Measurements from ENCODE around the gene TMC4. TPM values are rescaled to one million over a fixed set of nuclear protein-coding genes. Genes with fewer than 3 reads are reported as not detected.
A peak's percentile ranks its signal among the peaks of the same experiment; 100 is the strongest.

The TMC4 gene
- polyA plus RNA-seq, 1 donor from 2014 or later: 0.15 TPM

DNA sequence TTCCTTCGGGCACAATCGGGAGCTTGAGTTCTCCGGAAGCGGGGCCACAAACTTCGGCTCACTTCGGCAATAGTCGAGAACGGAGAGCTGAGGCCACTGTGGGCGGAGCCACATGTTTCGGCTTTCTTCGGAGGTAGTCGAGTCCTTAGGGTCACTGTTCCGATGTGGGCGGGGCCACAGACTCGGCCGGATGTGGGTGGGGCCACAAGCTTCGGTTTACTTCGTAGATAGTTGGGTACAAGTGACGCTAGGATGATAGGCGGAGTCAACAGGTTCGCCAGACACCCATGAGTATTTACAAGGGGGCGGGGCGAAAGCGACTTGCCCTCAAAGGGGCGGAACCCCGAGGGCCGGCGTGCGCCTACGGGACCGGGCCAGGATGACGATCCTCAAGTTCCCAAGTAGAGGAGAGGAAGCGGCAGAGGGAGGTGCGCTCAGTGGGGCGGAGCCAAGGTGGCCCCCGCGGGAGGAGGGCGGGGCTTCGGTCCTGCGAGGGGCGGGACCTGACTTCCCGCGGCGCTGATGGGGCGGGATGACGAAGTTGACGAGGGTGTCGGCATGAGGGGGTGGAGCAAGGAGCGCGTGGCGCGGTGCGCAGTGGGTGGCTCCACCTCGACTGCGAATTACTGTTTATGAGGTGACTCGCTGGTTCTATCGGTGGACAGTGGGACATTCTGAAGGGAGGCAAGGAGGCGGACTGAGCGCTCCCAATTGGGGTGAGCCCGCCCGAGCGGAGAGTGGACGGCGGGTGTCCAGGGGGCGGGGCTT is 17.0 kb upstream of the TMC4 start:
- no peaks in the 10 kb centered on the region for H3K9me3 ChIP-seq (ENCODE audit: low read length)
- TF ChIP-seq TAF1 (IDR thresholded peaks at IDR 0.05; ENCODE audit: low read depth): no peak
- TF ChIP-seq EP300 (conservative IDR thresholded peaks at IDR 0.05; ENCODE audit: poor library complexity, severe bottlenecking): peak; percentile 82
- TF ChIP-seq EZH2 (IDR thresholded peaks at IDR 0.05; ENCODE audit: borderline replicate concordance, insufficient read depth, low read length, poor library complexity, severe bottlenecking): no peak
- TF ChIP-seq, protein P1, sequence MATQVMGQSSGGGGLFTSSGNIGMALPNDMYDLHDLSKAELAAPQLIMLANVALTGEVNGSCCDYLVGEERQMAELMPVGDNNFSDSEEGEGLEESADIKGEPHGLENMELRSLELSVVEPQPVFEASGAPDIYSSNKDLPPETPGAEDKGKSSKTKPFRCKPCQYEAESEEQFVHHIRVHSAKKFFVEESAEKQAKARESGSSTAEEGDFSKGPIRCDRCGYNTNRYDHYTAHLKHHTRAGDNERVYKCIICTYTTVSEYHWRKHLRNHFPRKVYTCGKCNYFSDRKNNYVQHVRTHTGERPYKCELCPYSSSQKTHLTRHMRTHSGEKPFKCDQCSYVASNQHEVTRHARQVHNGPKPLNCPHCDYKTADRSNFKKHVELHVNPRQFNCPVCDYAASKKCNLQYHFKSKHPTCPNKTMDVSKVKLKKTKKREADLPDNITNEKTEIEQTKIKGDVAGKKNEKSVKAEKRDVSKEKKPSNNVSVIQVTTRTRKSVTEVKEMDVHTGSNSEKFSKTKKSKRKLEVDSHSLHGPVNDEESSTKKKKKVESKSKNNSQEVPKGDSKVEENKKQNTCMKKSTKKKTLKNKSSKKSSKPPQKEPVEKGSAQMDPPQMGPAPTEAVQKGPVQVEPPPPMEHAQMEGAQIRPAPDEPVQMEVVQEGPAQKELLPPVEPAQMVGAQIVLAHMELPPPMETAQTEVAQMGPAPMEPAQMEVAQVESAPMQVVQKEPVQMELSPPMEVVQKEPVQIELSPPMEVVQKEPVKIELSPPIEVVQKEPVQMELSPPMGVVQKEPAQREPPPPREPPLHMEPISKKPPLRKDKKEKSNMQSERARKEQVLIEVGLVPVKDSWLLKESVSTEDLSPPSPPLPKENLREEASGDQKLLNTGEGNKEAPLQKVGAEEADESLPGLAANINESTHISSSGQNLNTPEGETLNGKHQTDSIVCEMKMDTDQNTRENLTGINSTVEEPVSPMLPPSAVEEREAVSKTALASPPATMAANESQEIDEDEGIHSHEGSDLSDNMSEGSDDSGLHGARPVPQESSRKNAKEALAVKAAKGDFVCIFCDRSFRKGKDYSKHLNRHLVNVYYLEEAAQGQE (IDR thresholded peaks at IDR 0.05; ENCODE audit: borderline replicate concordance): no peak
- no peak for TF ChIP-seq RAD21 (conservative IDR thresholded peaks at IDR 0.05)
- peak; percentile 79 for TF ChIP-seq MXI1 (conservative IDR thresholded peaks at IDR 0.05; ENCODE audit: poor library complexity, severe bottlenecking)
- TF ChIP-seq POLR2AphosphoS5 (IDR thresholded peaks at IDR 0.05): peak; percentile 80
- TF ChIP-seq, protein P2, sequence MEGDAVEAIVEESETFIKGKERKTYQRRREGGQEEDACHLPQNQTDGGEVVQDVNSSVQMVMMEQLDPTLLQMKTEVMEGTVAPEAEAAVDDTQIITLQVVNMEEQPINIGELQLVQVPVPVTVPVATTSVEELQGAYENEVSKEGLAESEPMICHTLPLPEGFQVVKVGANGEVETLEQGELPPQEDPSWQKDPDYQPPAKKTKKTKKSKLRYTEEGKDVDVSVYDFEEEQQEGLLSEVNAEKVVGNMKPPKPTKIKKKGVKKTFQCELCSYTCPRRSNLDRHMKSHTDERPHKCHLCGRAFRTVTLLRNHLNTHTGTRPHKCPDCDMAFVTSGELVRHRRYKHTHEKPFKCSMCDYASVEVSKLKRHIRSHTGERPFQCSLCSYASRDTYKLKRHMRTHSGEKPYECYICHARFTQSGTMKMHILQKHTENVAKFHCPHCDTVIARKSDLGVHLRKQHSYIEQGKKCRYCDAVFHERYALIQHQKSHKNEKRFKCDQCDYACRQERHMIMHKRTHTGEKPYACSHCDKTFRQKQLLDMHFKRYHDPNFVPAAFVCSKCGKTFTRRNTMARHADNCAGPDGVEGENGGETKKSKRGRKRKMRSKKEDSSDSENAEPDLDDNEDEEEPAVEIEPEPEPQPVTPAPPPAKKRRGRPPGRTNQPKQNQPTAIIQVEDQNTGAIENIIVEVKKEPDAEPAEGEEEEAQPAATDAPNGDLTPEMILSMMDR (IDR thresholded peaks at IDR 0.05; ENCODE audit: poor library complexity, severe bottlenecking): peak; percentile 13
- H3K9ac ChIP-seq (ENCODE audit: low read length): peak overlapping the region; percentile 92
- H3K36me3 ChIP-seq (ENCODE audit: insufficient read depth, low read length): no peaks in the 10 kb centered on the region
- peak overlapping the region; percentile 95 for H2AFZ ChIP-seq (ENCODE audit: low read depth, low read length)
- no peaks in the 10 kb centered on the region for H3K9me2 ChIP-seq (ENCODE audit: insufficient read depth, low read length)
- H4K20me1 ChIP-seq (ENCODE audit: insufficient read depth): no peaks in the 10 kb centered on the region
- H3K4me3 ChIP-seq (ENCODE audit: low read length): peak overlapping the region; percentile 99
- H3F3A ChIP-seq (ENCODE audit: insufficient read depth, low read length, poor library complexity, severe bottlenecking): no peaks in the 10 kb centered on the region
- H3K4me2 ChIP-seq (ENCODE audit: low read length): no peak overlapping the region
- H3K27me3 ChIP-seq (ENCODE audit: insufficient read depth, low read depth, low read length): no peaks in the 10 kb centered on the region
- peaks cover 18% of the 10 kb centered on the region for H3K79me2 ChIP-seq (replicated peaks; ENCODE audit: insufficient read depth, low read length)
- H3K27ac ChIP-seq (ENCODE audit: low read length): peak overlapping the region; percentile 95

DNA sequence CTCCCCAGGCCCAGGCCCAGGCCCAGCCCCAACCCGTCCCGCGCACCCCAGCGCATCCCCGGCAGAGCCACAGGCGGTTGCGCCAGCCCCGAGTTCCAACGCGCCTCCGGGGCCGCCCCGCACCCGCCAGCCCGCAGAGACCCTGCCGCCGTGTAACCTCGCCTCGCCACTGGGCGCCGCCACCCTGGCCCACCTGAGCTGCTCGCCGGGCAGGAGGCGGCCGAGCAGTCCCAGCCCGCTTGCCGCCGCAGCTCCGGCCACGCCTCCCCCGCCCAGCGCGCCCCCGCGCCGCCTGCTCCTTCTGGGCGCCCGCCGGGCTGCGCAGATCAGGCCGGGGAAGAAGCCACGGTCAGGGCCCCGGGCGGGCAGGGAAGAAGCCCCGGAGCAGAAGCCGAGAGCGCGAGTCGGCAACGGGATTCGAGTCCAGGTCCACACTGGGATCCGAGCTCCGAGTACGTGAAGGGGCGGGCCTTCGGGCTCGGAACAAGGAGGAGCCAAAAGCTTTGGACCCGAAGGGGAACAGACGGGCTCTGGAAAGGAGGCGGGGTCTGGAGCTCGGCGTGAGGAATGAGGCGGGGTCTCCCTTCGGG is 16.3 kb upstream of the TMC4 start, which contains the start of gene MBOAT7:
TSS of gene MBOAT7 (minus strand) at position 436 of the 590 bp plus-strand sequence. CDS start 1,072 bp downstream, outside the sequence.
- no peaks in the 10 kb centered on the region for H3K9me2 ChIP-seq (ENCODE audit: insufficient read depth, low read length)
- H2AFZ ChIP-seq (ENCODE audit: low read depth, low read length): peak within 1 kb of the TSS; percentile 95
- no peaks in the 10 kb centered on the region for H3K9me3 ChIP-seq (ENCODE audit: low read length)
- peak within 1 kb of the TSS; percentile 92 for H3K9ac ChIP-seq (ENCODE audit: low read length)
- peaks cover 18% of the 10 kb centered on the region for H3K79me2 ChIP-seq (replicated peaks; ENCODE audit: insufficient read depth, low read length)
- no peaks in the 10 kb centered on the region for H3K27me3 ChIP-seq (ENCODE audit: insufficient read depth, low read depth, low read length)
- TF ChIP-seq, protein P2 (IDR thresholded peaks at IDR 0.05; ENCODE audit: poor library complexity, severe bottlenecking): peak; percentile 77
- TF ChIP-seq EP300 (conservative IDR thresholded peaks at IDR 0.05; ENCODE audit: poor library complexity, severe bottlenecking): peak; percentile 64
- peak; percentile 90 for TF ChIP-seq MXI1 (conservative IDR thresholded peaks at IDR 0.05; ENCODE audit: poor library complexity, severe bottlenecking)
- TF ChIP-seq, protein P1 (IDR thresholded peaks at IDR 0.05; ENCODE audit: borderline replicate concordance): peak; percentile 58
- no peak for TF ChIP-seq EZH2 (IDR thresholded peaks at IDR 0.05; ENCODE audit: borderline replicate concordance, insufficient read depth, low read length, poor library complexity, severe bottlenecking)
- TF ChIP-seq RAD21 (conservative IDR thresholded peaks at IDR 0.05): peak; percentile 64
- peak; percentile 79 for TF ChIP-seq POLR2AphosphoS5 (IDR thresholded peaks at IDR 0.05)
- TF ChIP-seq TAF1 (IDR thresholded peaks at IDR 0.05; ENCODE audit: low read depth): peak; percentile 53
- TF ChIP-seq SMC3 (conservative IDR thresholded peaks at IDR 0.05; ENCODE audit: poor library complexity): peak; percentile 71
- no peaks in the 10 kb centered on the region for H4K20me1 ChIP-seq (ENCODE audit: insufficient read depth)
- peak within 1 kb of the TSS; percentile 70 for H3K4me2 ChIP-seq (ENCODE audit: low read length)
- H3K27ac ChIP-seq (ENCODE audit: low read length): peak within 1 kb of the TSS; percentile 95
- no peaks in the 10 kb centered on the region for H3K36me3 ChIP-seq (ENCODE audit: insufficient read depth, low read length)
- H3K4me3 ChIP-seq (ENCODE audit: low read length): peak within 1 kb of the TSS; percentile 99
- H3F3A ChIP-seq (ENCODE audit: insufficient read depth, low read length, poor library complexity, severe bottlenecking): no peaks in the 10 kb centered on the region

Data from neural cell (in vitro differentiated cells).